HAP-1 (cell line): ENCODE results near the gene ZNF862.
"Not testable (repeated sequence)": the region's sequence is repeated elsewhere in the genome, so short reads cannot be mapped to it uniquely, and the experiment has no call there.

Experiments used
- DNase-seq, 2 experiments: peaks; one replicate each; pipeline ENCODE4 v3.0.0-alpha.2; 2016 to 2020; ENCODE audit warnings: low spot score in 2 of 2
- H3K27me3 ChIP-seq: fragments of 250-450 bp; sonication (Bioruptor Pico); 2 replicates; pipeline ENCODE4 v1.5.1; 2020; ENCODE audit warnings: low read depth, mild to moderate bottlenecking, moderate library complexity
- H3K36me3 ChIP-seq: fragments of 250-450 bp; sonication (Bioruptor Pico); replicated peaks from 2 replicates; pipeline ENCODE4 v1.5.1; 2020; ENCODE audit warnings: mild to moderate bottlenecking
- H3K4me1 ChIP-seq: fragments of 250-450 bp; sonication (Bioruptor Pico); 2 replicates; pipeline ENCODE4 v1.5.1; 2020; ENCODE audit warnings: mild to moderate bottlenecking
- H3K4me3 ChIP-seq: fragments of 250-450 bp; sonication (Bioruptor Pico); 2 replicates; pipeline ENCODE4 v1.5.1; 2020; ENCODE audit warnings: mild to moderate bottlenecking, moderate library complexity
- H3K9me3 ChIP-seq: fragments of 250-450 bp; sonication (Bioruptor Pico); 2 replicates; pipeline ENCODE4 v1.5.1; 2020; ENCODE audit warnings: mild to moderate bottlenecking, moderate library complexity
- in situ Hi-C: fragments of 300-500 bp; cut with MboI; formaldehyde crosslinking; loops from 3 replicates; pipeline ENCODE4 v1.14.3; 2020; ENCODE audit warnings: low sequenced_read_pairs, inconsistent platforms, mixed read lengths

The ZNF862 gene

GRCh38 chr7:149823631-149824199 lies 14.5 kb upstream of the ZNF862 start:
- Histone ChIP-seq H3K4me3 (no peak overlapping the region), H3K27me3 (no peaks in the 10 kb centered on the region), H3K36me3 (no peaks in the 10 kb centered on the region), H3K9me3 (no peaks in the 10 kb centered on the region), H3K4me1 (no peaks in the 10 kb centered on the region)
- in situ Hi-C loops = no loop called here
- no peak for DNase-seq

GRCh38 chr7:149824301-149824741 lies 13.9 kb upstream of the ZNF862 start:
- Histone ChIP-seq H3K4me3 (no peak overlapping the region), H3K27me3 (no peaks in the 10 kb centered on the region), H3K36me3 (no peaks in the 10 kb centered on the region), H3K9me3 (no peaks in the 10 kb centered on the region), H3K4me1 (no peaks in the 10 kb centered on the region)
- in situ Hi-C loops = no loop called here
- DNase-seq = no peak

GRCh38 chr7:149824748-149825566 lies 13.2 kb upstream of the ZNF862 start:
- Histone ChIP-seq H3K9me3 (no peaks in the 10 kb centered on the region), H3K27me3 (no peaks in the 10 kb centered on the region), H3K4me1 (no peaks in the 10 kb centered on the region), H3K36me3 (no peaks in the 10 kb centered on the region), H3K4me3 (no peak overlapping the region)
- in situ Hi-C loops = no loop called here
- DNase-seq = no peak

- Histone ChIP-seq H3K9me3 (no peaks in the 10 kb centered on the region), H3K27me3 (no peaks in the 10 kb centered on the region), H3K36me3 (no peaks in the 10 kb centered on the region), H3K4me1 (no peaks in the 10 kb centered on the region), H3K4me3 (no peak overlapping the region)
- in situ Hi-C loops = no loop called here
- no peak for DNase-seq
Observed at GRCh38 chr7:149825567-149826343, 12.4 kb upstream of the ZNF862 start.

- no peaks in the 10 kb centered on the region for H3K36me3 ChIP-seq
- DNase-seq = no peak
- no peaks in the 10 kb centered on the region for H3K4me1 ChIP-seq
- no peaks in the 10 kb centered on the region for H3K9me3 ChIP-seq
- no peak overlapping the region for H3K4me3 ChIP-seq
- no peaks in the 10 kb centered on the region for H3K27me3 ChIP-seq
- in situ Hi-C loops = no loop called here
Observed at GRCh38 chr7:149826344-149827088, 11.7 kb upstream of the ZNF862 start.

- Histone ChIP-seq H3K27me3 (peaks cover 4% of the 10 kb centered on the region; the same call in 1 of the 2 replicates), H3K4me3 (no peak overlapping the region), H3K4me1 (no peaks in the 10 kb centered on the region), H3K36me3 (no peaks in the 10 kb centered on the region), H3K9me3 (no peaks in the 10 kb centered on the region)
- in situ Hi-C loops = no loop called here
- no peak for DNase-seq
Observed at GRCh38 chr7:149827089-149827981, 10.8 kb upstream of the ZNF862 start.

- in situ Hi-C loops = no loop called here
- DNase-seq = no peak
- no peaks in the 10 kb centered on the region for H3K4me1 ChIP-seq
- H3K27me3 ChIP-seq = peaks cover 7% of the 10 kb centered on the region; the same call in 1 of the 2 replicates
- no peaks in the 10 kb centered on the region for H3K9me3 ChIP-seq
- no peak overlapping the region for H3K4me3 ChIP-seq
- H3K36me3 ChIP-seq = no peaks in the 10 kb centered on the region
Observed at GRCh38 chr7:149828357-149829309, 9.5 kb upstream of the ZNF862 start.

- H3K36me3 ChIP-seq, DNase-seq, H3K27me3 ChIP-seq, H3K4me3 ChIP-seq, in situ Hi-C loops, H3K4me1 ChIP-seq, H3K9me3 ChIP-seq: not testable (repeated sequence)
Observed at GRCh38 chr7:149830527-149830926, 7.6 kb upstream of the ZNF862 start.

GRCh38 chr7:149830997-149831740 lies 7.0 kb upstream of the ZNF862 start:
- H3K4me1 ChIP-seq = no peaks in the 10 kb centered on the region
- DNase-seq = no peak
- H3K36me3 ChIP-seq = no peaks in the 10 kb centered on the region
- in situ Hi-C loops = no loop called here
- H3K27me3 ChIP-seq = peaks cover 7% of the 10 kb centered on the region; the same call in 1 of the 2 replicates
- H3K9me3 ChIP-seq = no peaks in the 10 kb centered on the region
- H3K4me3 ChIP-seq = no peak overlapping the region

GRCh38 chr7:149831741-149832219 lies 6.4 kb upstream of the ZNF862 start:
- H3K9me3 ChIP-seq = no peaks in the 10 kb centered on the region
- H3K4me1 ChIP-seq = no peaks in the 10 kb centered on the region
- H3K4me3 ChIP-seq = no peak overlapping the region
- DNase-seq = no peak
- in situ Hi-C loops = no loop called here
- no peaks in the 10 kb centered on the region for H3K36me3 ChIP-seq
- H3K27me3 ChIP-seq = peaks cover 7% of the 10 kb centered on the region; the same call in 1 of the 2 replicates

- Histone ChIP-seq H3K9me3 (no peaks in the 10 kb centered on the region), H3K27me3 (peaks cover 7% of the 10 kb centered on the region; the same call in 1 of the 2 replicates), H3K4me3 (no peak overlapping the region), H3K36me3 (no peaks in the 10 kb centered on the region), H3K4me1 (no peaks in the 10 kb centered on the region)
- no peak for DNase-seq
- in situ Hi-C loops = no loop called here
Observed at GRCh38 chr7:149832332-149833041, 5.7 kb upstream of the ZNF862 start.
